HG02973 (cell line): ENCODE measurements around the gene PACSIN1.

Experiments
- ATAC-seq: cut with Tn5 transposase; IDR thresholded peaks from one replicate; pipeline ENCODE4 v1.9.1; 2021; ENCODE audit warnings: moderate library complexity; ENCODE audit not compliant: unreplicated experiment

PACSIN1 gene

DNA sequence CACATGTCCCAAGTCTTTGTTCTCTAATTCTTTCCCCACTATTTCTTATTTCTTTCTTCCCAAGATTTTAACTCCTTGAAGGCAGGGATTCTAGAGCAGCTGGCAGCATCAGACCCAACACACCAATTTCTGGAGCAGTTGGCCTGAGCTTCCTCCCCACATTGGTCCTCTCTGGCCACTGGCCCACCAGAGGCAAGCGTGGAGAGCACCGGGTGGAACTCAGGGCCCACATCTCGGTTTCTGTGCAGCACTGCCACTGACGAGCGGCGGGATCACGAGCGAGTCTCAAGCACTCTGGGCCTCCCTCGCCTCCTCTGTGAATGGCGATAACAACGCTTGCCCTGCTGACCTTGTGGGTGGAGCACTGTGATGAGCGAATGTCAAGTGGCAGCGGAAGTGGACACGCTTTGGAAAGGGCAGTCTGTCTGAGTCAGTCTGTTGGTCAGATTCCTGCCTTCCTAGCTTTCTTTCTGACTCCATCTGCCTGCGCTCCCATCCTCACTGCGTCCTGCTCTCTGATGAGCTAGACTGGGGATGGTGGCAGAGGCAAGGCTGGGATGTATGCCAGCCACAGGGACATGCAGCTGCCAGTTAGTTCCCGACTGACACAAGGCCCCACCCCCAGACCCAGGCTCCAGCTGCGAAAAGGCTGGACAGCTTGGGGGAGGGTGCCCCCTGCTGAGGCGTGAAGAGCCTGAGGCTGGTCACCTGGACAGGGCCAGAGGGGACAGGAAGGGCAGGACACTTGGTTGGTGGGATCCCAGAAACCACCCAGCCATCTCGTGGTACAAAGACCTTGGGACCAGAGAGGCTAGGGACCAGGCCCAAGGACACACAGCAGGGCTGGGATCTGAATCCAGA is 94.7 kb downstream of the PACSIN1 start:
- no peak for ATAC-seq

GRCh38 chr6:34561227-34561530 is 95.3 kb downstream of the PACSIN1 start:
- no peak for ATAC-seq

GRCh38 chr6:34562350-34562749 is 96.5 kb downstream of the PACSIN1 start:
- no peak for ATAC-seq

GRCh38 chr6:34562861-34563512 is 97.1 kb downstream of the PACSIN1 start:
- ATAC-seq = no peak

GRCh38 chr6:34563513-34563870 is 97.6 kb downstream of the PACSIN1 start:
- ATAC-seq = no peak

GRCh38 chr6:34564181-34564580 is 98.3 kb downstream of the PACSIN1 start:
- ATAC-seq = no peak

DNA sequence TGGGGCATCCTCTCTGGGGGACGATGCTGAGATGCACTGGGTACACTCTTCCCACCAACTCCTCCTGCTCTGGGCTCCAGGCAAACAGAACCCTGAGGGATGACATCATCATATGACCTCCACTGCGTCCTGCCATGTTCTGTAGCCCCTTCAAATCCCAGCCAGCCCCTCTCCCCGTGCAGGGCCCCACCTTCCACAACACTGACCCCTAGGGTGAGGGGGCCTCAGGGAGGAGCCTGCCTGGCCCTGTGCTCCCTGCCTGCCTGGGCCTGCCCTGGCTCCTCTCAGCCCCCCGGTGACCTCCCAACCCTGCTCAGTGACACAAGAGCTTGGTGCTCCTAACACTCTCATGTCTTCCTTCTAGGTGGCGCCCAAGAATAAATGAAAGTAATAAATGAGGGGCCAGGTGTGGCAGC is 99.9 kb downstream of the PACSIN1 start:
- ATAC-seq = no peak

DNA sequence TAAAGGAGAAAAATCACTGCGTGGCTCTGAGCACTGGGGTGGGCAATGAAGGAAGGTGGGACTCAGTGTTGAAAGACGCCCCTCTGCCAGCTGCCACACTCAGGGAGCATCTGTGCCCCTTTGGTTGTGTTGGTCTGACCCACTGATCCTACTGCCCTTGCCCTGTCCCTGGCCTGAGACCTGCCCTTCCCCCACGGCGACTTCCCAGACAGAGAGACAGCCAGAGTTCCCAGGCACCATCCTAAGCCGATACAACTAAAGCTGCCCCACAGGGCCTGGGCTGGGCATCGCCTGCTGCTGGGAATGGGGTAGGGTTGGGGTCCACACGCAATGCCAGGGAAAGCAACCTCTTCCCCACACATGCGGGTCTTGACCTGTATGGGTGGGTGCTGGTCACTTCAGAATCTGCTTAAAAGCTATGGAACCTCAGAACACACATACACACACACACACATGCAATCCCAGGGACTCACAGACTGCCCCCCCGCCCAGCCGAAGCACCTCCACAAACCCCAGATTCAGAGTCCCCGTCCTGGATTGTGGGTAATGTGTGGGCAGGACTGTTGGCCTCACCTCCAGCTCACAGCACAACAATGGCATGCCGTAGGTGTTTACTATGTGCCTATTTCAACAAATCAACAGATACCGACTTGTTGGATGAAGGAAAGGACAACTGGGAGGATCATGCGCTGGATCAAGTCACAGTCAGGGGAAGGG is 101.1 kb downstream of the PACSIN1 start:
- no peak for ATAC-seq

- no peak for ATAC-seq
Observed at GRCh38 chr6:34568341-34569201, 102.7 kb downstream of the PACSIN1 start.

DNA sequence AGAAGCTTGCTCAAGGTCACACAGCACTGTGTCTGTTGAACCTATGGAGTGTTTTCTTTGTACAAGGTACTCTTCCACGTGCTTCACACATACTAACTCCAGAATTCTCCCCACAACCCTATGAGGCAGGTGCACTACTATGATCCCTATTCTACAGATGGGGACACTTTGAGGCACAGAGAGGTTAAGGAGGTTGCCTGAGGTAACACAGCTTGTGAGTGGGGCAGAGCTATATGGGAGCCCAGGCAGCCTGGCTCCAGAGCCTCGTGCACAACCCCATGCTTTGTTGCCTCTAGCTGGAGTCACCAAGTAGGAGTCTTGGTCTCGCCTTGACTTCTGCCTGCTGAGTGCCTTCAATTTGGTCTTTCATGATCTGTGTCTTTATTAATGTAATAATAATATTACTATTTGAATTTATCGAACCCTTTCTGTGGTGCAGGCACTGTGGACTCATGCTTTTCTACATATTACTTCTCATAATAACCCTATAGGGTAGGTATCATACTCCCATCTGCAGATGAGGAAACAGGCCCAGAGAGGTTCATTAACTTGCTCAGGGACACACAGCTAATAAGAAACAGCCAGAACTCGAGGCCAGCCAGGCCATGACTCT is 103.6 kb downstream of the PACSIN1 start:
- no peak for ATAC-seq

DNA sequence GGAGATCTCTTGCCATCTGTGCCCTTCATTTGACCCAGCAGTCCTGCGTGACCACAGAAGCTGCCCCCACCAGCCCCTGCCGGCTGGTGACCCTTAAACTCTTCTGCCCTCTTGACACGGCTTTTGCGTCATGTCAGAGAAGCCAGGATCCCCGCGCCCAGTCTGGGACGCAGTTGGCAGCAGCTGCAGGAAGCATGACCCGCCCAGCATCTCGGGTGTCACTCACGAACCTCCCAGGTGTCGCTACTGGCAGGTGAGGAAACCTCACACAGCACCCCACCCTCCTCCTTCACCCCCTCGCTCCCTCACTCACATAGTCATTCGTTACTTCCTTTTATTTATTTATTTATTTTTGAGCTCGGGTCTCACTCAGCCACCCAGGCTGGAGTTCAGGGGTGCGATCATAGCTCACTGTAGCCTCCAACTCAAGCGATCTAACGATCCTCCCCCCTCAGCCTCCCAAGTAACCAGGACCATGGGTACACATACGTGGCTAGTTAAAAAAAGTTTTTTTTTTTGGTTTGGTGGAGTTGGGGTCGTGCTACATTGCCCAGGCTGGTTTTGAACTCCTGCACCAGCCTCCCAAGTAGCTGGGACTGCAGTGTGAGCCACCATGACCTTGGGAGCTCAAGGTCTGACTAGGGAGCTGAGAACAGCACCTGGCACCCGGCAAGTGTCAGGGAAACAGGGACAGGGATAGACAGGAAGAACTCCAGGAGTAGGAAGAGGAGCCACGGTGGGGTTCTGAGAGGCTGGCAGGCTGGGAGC is 104.4 kb downstream of the PACSIN1 start:
- no peak for ATAC-seq

- no peak for ATAC-seq
Observed at GRCh38 chr6:34571388-34571787, 105.5 kb downstream of the PACSIN1 start.

GRCh38 chr6:34572021-34572420 is 106.1 kb downstream of the PACSIN1 start:
- ATAC-seq = no peak

DNA sequence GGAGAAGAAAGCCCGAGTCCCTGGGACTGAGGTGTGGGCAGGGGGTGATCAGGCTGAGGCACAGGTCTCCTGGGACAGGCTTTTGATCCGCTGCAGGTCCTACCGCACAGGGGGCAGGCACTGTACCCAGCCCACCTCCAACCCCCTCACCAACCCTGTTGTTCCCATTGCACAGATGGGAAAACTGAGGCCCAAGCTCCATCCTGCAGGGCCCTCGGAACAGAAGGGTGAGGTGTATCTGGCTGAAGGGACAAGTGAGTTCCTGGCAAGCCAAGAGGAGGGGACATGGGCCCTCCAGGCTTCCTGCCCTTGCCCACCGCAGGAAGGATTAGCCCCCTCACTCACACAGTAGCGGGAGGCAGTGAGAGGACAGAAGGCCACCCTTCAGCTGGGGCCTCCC is 106.7 kb downstream of the PACSIN1 start:
- ATAC-seq = no peak

- no peak for ATAC-seq
Observed at GRCh38 chr6:34573567-34574183, 107.8 kb downstream of the PACSIN1 start.

- ATAC-seq = no peak
Observed at GRCh38 chr6:34574647-34575293, 108.9 kb downstream of the PACSIN1 start.

GRCh38 chr6:34575326-34575725 is 109.5 kb downstream of the PACSIN1 start:
- ATAC-seq = no peak

DNA sequence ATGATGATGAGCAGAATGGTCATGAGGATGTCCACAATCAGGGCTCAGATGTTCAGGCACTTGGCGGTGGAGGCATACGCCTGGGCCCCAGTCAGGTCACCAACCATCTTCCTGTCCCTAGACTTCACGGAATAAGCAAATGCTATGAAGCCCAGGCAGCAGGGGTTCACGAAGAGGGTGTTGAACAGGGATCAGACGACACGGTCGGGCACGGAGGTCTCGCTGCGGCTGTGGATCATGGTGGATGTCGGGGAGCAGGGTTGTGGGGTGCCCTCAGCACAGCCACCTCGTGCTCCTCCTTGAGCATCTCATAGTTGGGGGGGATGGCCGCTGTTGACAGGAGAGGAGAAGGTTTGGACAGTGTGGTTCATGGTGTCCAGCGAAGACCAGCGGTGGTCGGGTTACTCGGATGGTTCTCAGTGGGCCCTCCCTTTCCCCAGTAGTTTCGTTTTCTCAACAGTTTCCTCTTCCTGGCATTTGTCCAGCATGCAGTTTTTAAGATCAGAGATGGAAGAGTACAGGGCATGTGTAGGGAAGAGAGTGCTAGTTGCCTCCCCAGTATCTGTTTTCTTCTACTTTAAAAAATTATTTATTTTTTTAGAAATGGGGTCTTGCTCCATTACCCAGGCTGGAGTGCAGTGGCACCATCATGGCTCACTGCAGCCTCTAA is 110.5 kb downstream of the PACSIN1 start:
- ATAC-seq = no peak
